BLaER1 (cell line): ENCODE data around the gene GNAS.
A peak's percentile ranks its signal among the peaks of the same experiment; 100 is the strongest.

Experiments used
- H3K27ac ChIP-seq: shearing (Covaris generic); formaldehyde crosslinking; 2 replicates; pipeline ENCODE4 v1.8.1; 2022
- H3K27me3 ChIP-seq: shearing (Covaris generic); formaldehyde crosslinking; 2 replicates; pipeline ENCODE4 v1.8.1; 2022
- H3K36me3 ChIP-seq: shearing (Covaris generic); formaldehyde crosslinking; 2 replicates; pipeline ENCODE4 v1.8.1; 2022
- H3K4me1 ChIP-seq: shearing (Covaris generic); formaldehyde crosslinking; 2 replicates; pipeline ENCODE4 v1.8.1; 2022
- H3K4me2 ChIP-seq: shearing (Covaris generic); formaldehyde crosslinking; 2 replicates; pipeline ENCODE4 v1.8.1; 2022
- H3K4me3 ChIP-seq: shearing (Covaris generic); formaldehyde crosslinking; 2 replicates; pipeline ENCODE4 v1.8.1; 2022
- H3K9ac ChIP-seq: shearing (Covaris generic); formaldehyde crosslinking; 2 replicates; pipeline ENCODE4 v1.8.1; 2022
- H3K9me3 ChIP-seq: shearing (Covaris generic); formaldehyde crosslinking; 2 replicates; pipeline ENCODE4 v1.8.1; 2022
- H4K20me1 ChIP-seq: shearing (Covaris generic); formaldehyde crosslinking; 2 replicates; pipeline ENCODE4 v1.8.1; 2022
- Cebpa-rat ChIP-seq: shearing (Covaris generic); IDR thresholded peaks from 2 replicates; pipeline ENCODE4 v1.8.1; 2022

The GNAS gene

DNA sequence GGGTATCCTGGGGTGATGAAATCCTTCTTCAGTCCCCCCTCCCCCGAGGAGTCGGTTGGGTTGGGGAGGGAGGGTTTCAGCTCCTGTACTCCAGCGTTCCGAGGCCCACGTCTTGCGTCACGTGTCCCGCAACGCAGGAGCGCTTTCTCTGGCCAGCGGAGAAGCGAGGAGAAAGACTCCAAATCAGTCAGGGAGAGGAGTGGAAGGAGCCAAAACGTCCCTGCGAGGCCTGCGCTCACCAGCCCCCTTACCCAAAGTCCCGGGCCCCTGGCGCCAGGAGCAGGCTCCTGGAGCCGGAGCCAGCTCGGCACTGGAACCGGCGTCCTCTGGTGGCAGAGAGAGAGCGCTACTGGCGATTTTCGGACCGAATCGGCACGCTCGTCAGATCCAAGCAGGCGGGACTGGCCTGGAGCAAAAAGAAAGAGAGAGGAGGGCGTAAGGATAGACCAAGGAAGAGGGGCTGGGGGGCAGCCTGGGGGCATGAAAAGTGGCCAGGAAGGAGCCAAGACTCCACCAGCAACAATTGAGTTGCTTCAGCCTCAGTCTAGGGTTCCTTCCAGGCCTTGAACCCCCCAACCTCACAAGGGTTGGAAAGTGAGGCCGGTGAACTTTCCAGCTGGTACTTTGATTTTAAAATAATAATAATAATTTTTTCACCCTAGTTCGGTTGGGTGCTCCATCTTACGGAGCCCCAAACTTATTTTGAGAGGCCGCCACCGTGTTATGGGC is at the start of gene GNAS:
TSS of gene GNAS (plus strand) at position 174 of the 729 bp plus-strand sequence.
- no peak within 1 kb of the TSS for H3K9ac ChIP-seq
- H4K20me1 ChIP-seq: 0 out of 2 replicates have a peak, but pooled peaks cover 3% of the 10 kb centered on the region
- TF ChIP-seq Cebpa-rat: no peak
- peak within 1 kb of the TSS; percentile 62 for H3K4me2 ChIP-seq
- H3K27ac ChIP-seq: no peak within 1 kb of the TSS
- H3K36me3 ChIP-seq: 0 out of 2 replicates have a peak, but pooled peaks cover 3% of the 10 kb centered on the region
- H3K4me1 ChIP-seq: peaks cover 6% of the 10 kb centered on the region
- H3K9me3 ChIP-seq: peaks cover 60% of the 10 kb centered on the region
- H3K27me3 ChIP-seq: peaks cover 75% of the 10 kb centered on the region
- H3K4me3 ChIP-seq: peak within 1 kb of the TSS; percentile 47

GRCh38 chr20:58803533-58803932 is 49.0 kb upstream of the GNAS start:
- Histone ChIP-seq H4K20me1 (no peaks in the 10 kb centered on the region), H3K27ac (no peak overlapping the region), H3K9me3 (no peaks in the 10 kb centered on the region), H3K4me3 (no peak overlapping the region), H3K36me3 (no peaks in the 10 kb centered on the region), H3K4me1 (no peaks in the 10 kb centered on the region), H3K27me3 (no peaks in the 10 kb centered on the region), H3K4me2 (no peak overlapping the region), H3K9ac (no peak overlapping the region)
- no peak for TF ChIP-seq Cebpa-rat

- H3K27ac ChIP-seq: no peak overlapping the region
- H3K4me3 ChIP-seq: no peak overlapping the region
- peaks cover 20% of the 10 kb centered on the region for H3K4me1 ChIP-seq
- H3K9me3 ChIP-seq: no peaks in the 10 kb centered on the region
- H3K36me3 ChIP-seq: no peaks in the 10 kb centered on the region
- no peak for TF ChIP-seq Cebpa-rat
- no peaks in the 10 kb centered on the region for H3K27me3 ChIP-seq
- H3K4me2 ChIP-seq: no peak overlapping the region
- H3K9ac ChIP-seq: no peak overlapping the region
- no peaks in the 10 kb centered on the region for H4K20me1 ChIP-seq
These were observed 44.7 kb upstream of the GNAS start for GRCh38 chr20:58807801-58808200.

DNA sequence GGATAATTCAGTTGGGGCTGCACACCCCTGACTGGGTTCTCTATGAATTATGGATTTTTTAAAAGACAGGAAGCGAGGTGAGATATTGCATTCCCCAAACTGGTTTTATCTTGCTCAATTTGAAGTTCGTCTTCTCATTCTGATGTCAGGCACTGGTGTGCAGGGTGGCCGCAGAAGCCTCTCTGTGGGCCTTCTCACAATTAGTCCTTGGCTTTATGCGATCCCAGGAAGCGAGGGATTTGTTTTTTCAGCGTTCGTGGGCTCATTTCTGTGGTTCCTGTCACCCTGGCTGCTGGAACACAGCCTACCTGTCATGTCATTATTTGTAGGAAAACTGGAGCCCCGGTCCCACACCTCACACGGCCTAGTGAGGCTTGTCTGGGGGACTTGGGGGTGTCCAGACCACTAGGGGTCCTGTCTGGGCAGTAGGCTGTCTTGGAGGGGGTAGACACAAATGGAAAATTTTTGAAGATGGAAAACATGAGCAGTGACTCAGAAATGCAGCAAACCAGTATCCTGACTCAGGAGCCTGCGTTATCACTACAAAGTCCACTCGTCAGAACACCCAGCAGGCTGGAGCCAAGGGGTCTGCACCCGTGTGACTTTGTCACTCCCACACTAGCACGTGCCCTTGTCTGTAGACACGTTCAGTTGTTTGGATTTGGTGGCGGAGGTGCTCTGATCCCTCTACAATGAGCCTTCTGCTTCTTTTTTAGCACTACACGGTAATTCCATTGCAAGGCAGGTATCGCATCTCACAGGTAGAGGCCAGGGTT is 44.1 kb upstream of the GNAS start:
- Histone ChIP-seq H3K36me3 (no peaks in the 10 kb centered on the region), H3K9me3 (no peaks in the 10 kb centered on the region), H4K20me1 (no peaks in the 10 kb centered on the region), H3K27ac (no peak overlapping the region), H3K4me3 (no peak overlapping the region), H3K27me3 (no peaks in the 10 kb centered on the region), H3K4me1 (peaks cover 20% of the 10 kb centered on the region), H3K4me2 (no peak overlapping the region), H3K9ac (no peak overlapping the region)
- no peak for TF ChIP-seq Cebpa-rat

- H3K9me3 ChIP-seq: no peaks in the 10 kb centered on the region
- H4K20me1 ChIP-seq: no peaks in the 10 kb centered on the region
- H3K4me1 ChIP-seq: peaks cover 28% of the 10 kb centered on the region
- H3K27ac ChIP-seq: no peak overlapping the region
- H3K9ac ChIP-seq: no peak overlapping the region; the same call in 1 of the 2 replicates
- TF ChIP-seq Cebpa-rat: no peak
- no peaks in the 10 kb centered on the region for H3K36me3 ChIP-seq
- no peak overlapping the region for H3K4me3 ChIP-seq
- H3K27me3 ChIP-seq: no peaks in the 10 kb centered on the region
- H3K4me2 ChIP-seq: peak overlapping the region; percentile 72
These were observed 42.2 kb upstream of the GNAS start for GRCh38 chr20:58810116-58810878.

DNA sequence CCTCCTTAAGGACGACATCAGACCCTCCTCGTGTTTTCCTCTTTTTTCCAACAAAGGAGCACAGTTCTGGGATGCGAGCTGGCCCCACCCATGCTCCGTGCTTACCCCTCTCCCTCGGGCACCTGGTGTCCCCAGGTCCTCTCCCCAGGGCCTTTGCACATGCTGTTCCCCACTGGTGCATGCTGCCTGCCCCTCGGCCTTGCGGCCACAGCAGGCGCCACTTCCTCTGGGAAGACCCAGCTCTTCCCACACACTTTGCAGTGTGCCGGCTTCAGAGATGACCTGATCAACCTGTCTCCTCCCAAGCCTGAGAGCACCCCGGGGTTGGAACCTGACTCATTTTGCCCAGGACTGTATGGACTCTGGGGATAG is 41.7 kb upstream of the GNAS start:
- Histone ChIP-seq H3K27ac (no peak overlapping the region), H3K27me3 (no peaks in the 10 kb centered on the region), H3K9me3 (no peaks in the 10 kb centered on the region), H3K9ac (no peak overlapping the region; the same call in 1 of the 2 replicates), H3K4me3 (no peak overlapping the region), H4K20me1 (no peaks in the 10 kb centered on the region), H3K4me1 (peaks cover 34% of the 10 kb centered on the region), H3K4me2 (peak overlapping the region; percentile 72), H3K36me3 (no peaks in the 10 kb centered on the region)
- no peak for TF ChIP-seq Cebpa-rat

DNA sequence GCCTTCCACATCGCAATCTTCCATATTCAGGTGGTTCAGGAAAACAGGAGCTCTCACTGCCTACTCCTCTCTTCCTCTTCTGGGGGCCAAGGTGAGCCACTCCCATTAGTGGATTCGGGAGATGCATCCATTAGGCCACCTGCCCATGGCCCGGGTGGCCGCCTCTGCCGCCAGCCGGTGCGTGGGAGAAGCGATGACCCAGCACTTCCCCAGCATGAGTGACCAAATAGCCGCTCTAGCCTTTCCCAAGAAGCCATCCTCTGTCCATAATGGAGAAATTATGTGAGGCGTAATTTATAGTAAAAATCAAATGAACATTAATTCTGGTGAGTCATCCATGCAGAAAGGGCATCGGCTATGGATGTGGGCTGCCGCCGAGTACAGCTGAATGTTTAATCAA is 41.2 kb upstream of the GNAS start:
- Histone ChIP-seq H3K4me2 (peak overlapping the region; percentile 72), H3K4me3 (no peak overlapping the region), H3K27ac (no peak overlapping the region), H4K20me1 (no peaks in the 10 kb centered on the region), H3K9me3 (no peaks in the 10 kb centered on the region), H3K9ac (no peak overlapping the region), H3K27me3 (no peaks in the 10 kb centered on the region), H3K36me3 (no peaks in the 10 kb centered on the region), H3K4me1 (peaks cover 38% of the 10 kb centered on the region)
- TF ChIP-seq Cebpa-rat: no peak

DNA sequence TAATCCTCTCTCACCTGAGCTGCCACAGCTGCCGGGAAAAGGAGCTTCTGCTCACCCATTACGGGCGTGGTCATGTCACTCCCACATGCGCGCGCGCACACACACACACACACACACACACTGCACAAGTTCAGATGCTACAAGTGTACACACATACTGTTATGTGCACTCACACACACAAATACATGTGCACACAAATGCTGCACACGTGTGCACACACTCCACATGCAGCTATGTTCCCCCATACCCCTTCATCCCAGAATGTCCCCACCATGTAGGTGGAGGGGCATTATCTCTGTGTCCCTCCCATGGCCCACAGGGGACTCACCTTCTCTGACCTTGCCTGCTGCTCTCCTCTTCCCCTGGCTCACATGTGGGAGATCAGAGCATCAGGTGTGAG is 39.1 kb upstream of the GNAS start:
- Histone ChIP-seq H4K20me1 (no peaks in the 10 kb centered on the region), H3K9ac (no peak overlapping the region), H3K4me2 (no peak overlapping the region), H3K9me3 (no peaks in the 10 kb centered on the region), H3K4me1 (peaks cover 59% of the 10 kb centered on the region), H3K4me3 (no peak overlapping the region), H3K27ac (no peak overlapping the region), H3K27me3 (no peaks in the 10 kb centered on the region), H3K36me3 (no peaks in the 10 kb centered on the region)
- no peak for TF ChIP-seq Cebpa-rat

DNA sequence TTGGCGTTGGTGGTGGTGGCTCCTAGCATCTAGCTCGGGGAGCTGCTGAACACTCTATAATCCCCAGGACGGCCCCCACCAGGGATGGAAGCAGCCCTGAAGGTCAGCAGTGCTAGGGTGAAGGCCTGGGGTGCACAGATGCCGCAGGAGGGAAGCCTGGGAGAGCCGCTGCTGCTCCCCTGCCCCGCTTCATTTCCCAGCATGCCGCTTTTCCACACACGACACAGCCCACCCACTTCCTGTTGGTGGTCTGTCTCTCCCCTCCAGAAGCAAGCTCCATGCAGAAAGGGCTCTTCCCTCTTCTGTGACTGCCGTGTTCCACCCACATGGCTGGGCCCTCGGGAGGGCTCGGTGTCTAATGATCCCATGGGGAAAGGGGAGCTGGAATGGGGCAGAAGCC is 37.1 kb upstream of the GNAS start:
- H4K20me1 ChIP-seq: no peaks in the 10 kb centered on the region
- TF ChIP-seq Cebpa-rat: no peak
- peaks cover 11% of the 10 kb centered on the region for H3K9me3 ChIP-seq
- peak overlapping the region; percentile 52; the same call in 1 of the 2 replicates for H3K27ac ChIP-seq
- H3K27me3 ChIP-seq: no peaks in the 10 kb centered on the region
- no peak overlapping the region for H3K9ac ChIP-seq
- H3K4me3 ChIP-seq: no peak overlapping the region
- peak overlapping the region; percentile 63 for H3K4me2 ChIP-seq
- peaks cover 53% of the 10 kb centered on the region for H3K4me1 ChIP-seq
- H3K36me3 ChIP-seq: no peaks in the 10 kb centered on the region
